CMK (cell line): ENCODE results near the gene XRCC5.
A peak's percentile ranks its signal among the peaks of the same experiment; 100 is the strongest.

Source experiments
- DNase-seq: peaks from one replicate; pipeline ENCODE4 v3.0.0-alpha.2; 2010; ENCODE audit warnings: low read depth

The XRCC5 gene

DNA sequence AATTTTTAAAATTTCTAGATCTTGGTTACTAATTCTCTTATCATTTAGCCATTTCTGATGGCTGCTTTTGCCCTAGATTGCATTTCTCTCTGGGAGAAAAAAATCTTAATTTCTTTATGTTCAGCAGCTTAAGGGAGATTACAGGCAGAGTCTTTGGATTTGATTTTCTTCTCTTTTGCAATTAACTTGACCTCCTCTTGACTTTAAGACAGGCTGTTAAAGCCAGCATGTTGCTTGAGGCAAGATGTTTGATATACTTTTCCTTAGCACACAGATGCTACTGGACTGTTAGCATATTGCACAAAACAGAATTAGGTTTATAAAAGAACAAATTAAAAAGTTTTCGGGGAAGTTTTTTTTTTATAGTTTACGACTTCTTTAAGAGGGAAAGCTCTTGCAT, 50.0 kb downstream of the XRCC5 start:
- DNase-seq = no peak

- no peak for DNase-seq
Observed at GRCh38 chr2:216159646-216160045, 50.5 kb downstream of the XRCC5 start.

- no peak for DNase-seq
Observed at GRCh38 chr2:216160786-216161185, 51.6 kb downstream of the XRCC5 start.

GRCh38 chr2:216161967-216162366, 52.8 kb downstream of the XRCC5 start:
- no peak for DNase-seq

- no peak for DNase-seq
Observed at GRCh38 chr2:216163518-216163917, 54.4 kb downstream of the XRCC5 start.

- no peak for DNase-seq
Observed at GRCh38 chr2:216164087-216164486, 54.9 kb downstream of the XRCC5 start.

- DNase-seq = no peak
Observed at GRCh38 chr2:216164576-216164975, 55.4 kb downstream of the XRCC5 start.

DNA sequence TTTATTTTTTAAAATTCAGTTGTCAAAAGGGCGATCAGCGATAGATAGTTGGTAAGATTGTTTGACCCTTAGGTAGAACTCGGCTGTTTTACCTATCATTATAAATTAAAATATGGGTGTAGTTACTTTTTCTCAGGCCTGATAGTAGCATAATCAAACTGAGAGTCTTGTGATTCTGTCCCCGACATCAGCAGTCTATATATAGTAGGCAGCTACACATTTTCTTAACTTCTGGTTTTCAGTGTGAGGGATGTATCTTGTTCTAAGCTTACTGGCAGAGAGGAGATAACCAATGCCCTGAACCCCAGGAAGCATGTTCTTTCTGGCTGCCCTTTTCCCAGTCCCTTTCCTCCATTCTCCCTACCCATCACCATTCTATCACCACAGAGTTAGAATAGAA, 56.6 kb downstream of the XRCC5 start:
- DNase-seq = no peak

DNA sequence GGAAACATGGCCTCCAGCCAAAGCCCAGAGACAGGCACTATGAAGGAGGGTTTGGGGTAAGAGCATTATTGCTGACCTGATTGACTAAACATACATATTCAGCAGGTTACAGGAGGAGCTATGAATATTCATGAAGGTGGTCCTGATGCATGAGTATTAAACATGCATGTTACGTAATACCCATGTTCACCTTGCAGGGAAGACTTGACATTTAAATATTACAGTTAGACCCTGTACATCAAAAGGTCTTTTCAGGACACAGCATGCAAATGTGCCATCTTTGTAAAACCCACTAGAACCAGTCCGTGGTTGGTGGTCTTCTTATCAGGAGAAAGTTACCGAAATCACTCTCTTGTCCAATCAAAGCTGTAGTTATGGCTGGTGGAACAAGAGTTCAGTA, 59.9 kb downstream of the XRCC5 start:
- DNase-seq = no peak

DNA sequence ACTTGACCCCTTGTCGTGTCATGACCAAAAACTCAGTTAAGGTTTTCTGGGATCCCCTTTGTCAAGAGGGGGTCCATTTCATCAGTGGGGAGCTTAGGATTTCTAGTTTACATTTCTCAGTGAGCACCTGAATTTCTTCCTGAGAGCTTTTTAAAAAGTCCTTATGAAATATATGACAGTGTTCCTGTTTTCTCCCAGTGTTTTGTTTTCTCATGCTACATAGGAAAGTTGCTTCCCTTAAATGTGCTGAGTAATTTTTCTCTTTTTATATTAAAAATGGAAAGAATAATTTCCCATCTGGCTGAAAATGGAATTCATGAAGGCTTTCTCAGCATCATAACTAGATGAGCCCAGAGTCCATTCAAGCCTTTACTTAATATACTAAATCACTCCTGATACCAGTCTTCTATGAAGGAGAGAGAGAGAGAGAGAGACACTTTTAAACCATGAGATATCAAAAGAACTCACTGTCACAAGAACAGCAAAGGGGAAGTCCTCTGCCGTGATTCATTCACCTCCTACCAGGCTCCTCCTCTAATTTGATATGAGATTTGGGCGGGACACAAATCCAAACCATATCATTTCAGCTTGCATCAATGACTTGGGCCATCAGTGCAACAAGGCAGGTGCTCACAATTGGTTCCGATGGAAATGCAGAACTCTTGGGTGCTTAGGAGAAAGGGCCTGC, 61.1 kb downstream of the XRCC5 start:
- no peak for DNase-seq

DNA sequence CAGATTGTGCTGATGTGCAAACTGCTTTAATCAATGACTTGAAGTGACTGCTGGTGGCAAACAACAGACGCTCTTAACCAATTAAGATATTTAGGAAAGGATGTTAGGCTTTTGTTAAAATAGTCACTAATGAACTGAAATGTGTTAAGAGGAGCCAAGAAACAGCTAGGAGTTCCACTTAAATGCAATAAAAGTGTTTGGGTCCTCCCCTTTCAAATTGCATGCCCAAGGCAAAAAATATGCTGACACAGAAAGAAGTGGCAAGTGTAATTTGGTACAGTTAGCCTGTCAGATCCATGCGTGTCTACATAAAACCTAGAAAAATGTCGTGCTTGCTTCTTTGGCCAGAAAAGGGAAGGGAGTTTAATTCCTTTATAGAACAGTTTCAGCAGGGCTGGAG, 61.9 kb downstream of the XRCC5 start:
- no peak for DNase-seq

DNA sequence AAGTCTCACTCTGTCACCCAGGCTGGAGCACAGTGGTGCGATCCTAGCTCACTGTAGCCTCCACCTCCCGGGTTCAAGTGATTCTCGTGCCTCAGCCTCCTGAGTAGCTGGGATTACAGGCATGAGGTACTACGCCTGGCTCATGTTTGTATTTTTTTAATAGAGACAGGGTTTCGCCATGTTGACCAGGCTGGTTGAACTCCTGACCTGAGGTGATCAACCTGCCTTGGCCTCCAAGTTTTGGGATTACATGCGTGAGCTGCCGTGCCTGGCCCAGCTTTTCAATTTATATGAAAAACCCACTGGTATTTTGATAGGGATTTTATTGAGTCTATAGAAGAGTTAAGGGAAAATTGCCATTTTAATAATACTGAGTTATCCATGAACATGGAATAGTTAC, 63.3 kb downstream of the XRCC5 start:
- DNase-seq = no peak

GRCh38 chr2:216179015-216179414, 69.9 kb downstream of the XRCC5 start:
- no peak for DNase-seq

- no peak for DNase-seq
Observed at GRCh38 chr2:216181351-216181750, 72.2 kb downstream of the XRCC5 start.

- DNase-seq = no peak
Observed at GRCh38 chr2:216181953-216182461, 72.9 kb downstream of the XRCC5 start.

- DNase-seq = peak; percentile 39
Observed at GRCh38 chr2:216183462-216183861, 74.3 kb downstream of the XRCC5 start.

DNA sequence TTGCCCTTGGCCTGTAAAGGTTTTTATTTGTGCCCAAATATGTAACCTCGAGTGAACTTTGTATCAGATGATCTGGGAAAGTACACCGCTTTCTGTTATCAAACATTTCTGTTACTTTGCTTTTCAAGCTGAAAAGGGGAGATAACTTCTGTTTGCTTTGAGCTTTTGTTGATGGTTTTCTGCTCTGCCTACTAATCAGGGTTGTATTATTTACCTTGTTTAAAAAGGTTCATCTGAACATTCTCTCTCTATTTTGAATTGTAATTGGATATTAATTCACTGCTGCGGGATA, 79.4 kb downstream of the XRCC5 start:
- DNase-seq = peak; percentile 56

DNA sequence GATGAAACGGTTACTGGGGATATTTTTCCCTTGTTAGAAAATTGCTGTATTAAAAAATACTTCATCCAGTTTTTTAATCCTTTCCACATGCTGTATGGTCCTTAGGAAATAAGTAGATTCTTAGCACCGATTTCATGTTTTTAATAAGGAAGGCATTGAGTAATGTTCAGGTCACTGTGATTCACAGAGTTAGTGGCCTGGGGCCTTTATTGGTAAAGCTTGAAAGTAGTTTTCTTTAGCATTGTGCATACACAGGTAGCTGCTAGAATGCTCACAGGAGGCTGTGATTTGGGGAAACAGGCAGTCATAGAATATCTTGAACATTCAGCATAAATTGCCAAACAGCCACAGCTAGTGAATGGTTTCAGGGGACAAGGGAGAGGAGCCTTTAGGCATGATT, 79.8 kb downstream of the XRCC5 start:
- no peak for DNase-seq

GRCh38 chr2:216189410-216189809, 80.3 kb downstream of the XRCC5 start:
- no peak for DNase-seq

- DNase-seq = no peak
Observed at GRCh38 chr2:216192181-216192580, 83.0 kb downstream of the XRCC5 start.

DNA sequence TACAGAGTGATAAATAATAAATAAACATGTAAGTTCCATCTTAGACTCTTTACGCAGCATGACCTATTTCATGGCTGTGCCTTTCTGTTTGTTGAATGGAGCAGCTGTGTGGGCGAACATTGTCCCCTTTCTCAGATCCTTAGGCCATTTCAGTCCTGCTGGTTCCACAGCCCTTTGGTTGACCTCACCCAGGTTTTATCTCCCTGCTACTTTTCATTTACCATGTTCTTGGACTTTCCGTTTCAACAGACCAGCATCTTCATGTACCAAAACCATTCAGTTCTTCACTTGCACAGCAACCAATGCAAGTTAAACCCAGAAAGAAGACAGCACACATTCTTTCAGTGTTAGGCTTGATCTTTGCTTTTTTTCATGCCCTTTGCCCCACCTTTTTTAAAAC, 83.8 kb downstream of the XRCC5 start:
- no peak for DNase-seq

DNA sequence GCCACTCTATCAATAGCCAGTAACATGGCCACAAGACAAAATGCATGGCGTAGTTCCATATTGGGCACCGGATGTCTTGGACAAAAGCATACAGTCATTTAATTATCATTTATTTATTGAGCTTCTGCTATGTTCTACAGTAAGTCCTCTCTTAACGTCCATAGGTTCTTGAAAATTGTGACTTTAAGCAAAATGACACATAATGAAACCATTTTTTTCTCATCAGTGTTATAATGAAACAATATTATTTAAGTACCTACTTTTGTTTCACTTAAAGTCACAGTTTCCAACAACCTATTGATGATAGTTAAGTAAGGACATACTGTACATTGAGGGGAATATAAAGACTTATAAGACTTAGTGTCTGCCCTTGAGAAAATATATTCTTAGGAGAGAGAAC, 84.9 kb downstream of the XRCC5 start:
- DNase-seq = no peak

DNA sequence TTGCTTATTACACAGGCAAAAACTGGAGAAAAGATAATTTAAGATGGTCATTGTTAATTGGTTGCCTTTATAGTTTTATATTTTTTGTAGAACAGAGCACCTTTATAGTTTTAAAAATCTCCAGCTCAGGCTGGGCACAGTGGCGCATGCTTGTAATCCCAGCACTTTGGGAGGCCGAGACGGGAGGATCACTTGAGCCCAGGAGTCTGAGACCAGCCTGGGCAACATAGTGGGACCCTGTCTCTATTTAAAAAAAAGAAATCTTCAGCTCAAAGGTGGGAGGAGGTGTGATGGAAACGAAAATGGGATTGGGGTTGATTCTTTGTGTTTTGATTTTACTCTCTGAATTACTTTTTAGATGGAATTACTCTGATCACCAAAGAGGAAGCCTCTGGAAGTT, 85.4 kb downstream of the XRCC5 start:
- no peak for DNase-seq

DNA sequence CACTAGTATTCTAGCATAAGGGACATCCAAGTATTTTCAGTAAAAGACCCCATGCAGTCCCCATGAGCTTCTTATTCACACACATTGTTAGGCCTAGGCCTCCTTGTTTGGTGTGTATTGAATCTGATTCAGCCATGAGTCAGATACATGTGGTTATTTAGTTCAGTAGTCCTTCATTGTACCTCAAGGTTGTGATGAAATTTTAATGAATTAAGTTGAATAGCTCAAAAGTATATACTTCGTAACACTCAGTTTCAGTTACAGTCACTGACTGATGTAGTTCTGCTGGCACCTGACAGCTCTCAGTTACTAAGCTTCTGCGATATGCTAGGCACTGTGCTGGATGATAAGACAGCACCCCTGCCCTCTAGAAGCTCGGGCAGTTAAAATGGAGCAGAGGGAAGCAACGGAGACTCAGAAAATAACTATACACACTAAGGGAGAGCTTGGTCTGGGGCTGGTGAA, 86.4 kb downstream of the XRCC5 start:
- DNase-seq = no peak
